ENCODE data around the gene UBA6. TPM values are rescaled to one million over a fixed set of nuclear protein-coding genes. Genes with fewer than 3 reads are reported as not detected.

Gene UBA6
- total and polyA plus RNA-seq, 9 of the 15 experiments (the other 6 are each of a cell fraction or from before 2014, with no cell fraction given): 22.9 to 139 (median 94.6) TPM

- no peak for TF ChIP-seq TCF15 (CRISPR knock-in tag; IDR thresholded peaks at IDR 0.05)
- TF ChIP-seq ZBTB5 (IDR thresholded peaks at IDR 0.05): 0 out of 2 replicates have a peak, but pooled peaks have one; percentile 19
- no peak for TF ChIP-seq HINFP (tag; conservative IDR thresholded peaks at IDR 0.05; ENCODE audit: low read depth)
- no peak for TF ChIP-seq MTA1 (IDR thresholded peaks at IDR 0.05; ENCODE audit: borderline replicate concordance)
- peak; percentile 56; the same call in 1 of the 2 replicates for TF ChIP-seq HLTF (IDR thresholded peaks at IDR 0.05)
- TF ChIP-seq NCOA4 (IDR thresholded peaks at IDR 0.05; ENCODE audit: partially characterized antibody): no peak
- TF ChIP-seq ZBTB8A (IDR thresholded peaks at IDR 0.05; ENCODE audit: partially characterized antibody): no peak
These were observed 130.4 kb downstream of the UBA6 start (continued) for GRCh38 chr4:67570537-67570936.

GRCh38 chr4:67568820-67569219, 132.1 kb downstream of the UBA6 start:
- Histone ChIP-seq H3K9me1 (ENCODE audit: control insufficient read depth, insufficient read depth, low read length) (no peaks in the 10 kb centered on the region), H3K9me3 (replicated peaks; ENCODE audit: control insufficient read depth, insufficient read depth, low read depth, low read length) (no peaks in the 10 kb centered on the region), H3K79me2 (ENCODE audit: control insufficient read depth, insufficient read depth, low read length) (no peaks in the 10 kb centered on the region), H3K27ac (ENCODE audit: extremely low read depth, low read depth, low read length) (no peak overlapping the region), H4K20me1 (replicated peaks; ENCODE audit: control insufficient read depth, insufficient read depth, low read length) (no peaks in the 10 kb centered on the region), H3K27me3 (ENCODE audit: control insufficient read depth in 2 of 2, insufficient read depth in 2 of 2, low read length in 2 of 2) (no peaks in the 10 kb centered on the region), H2AFZ (ENCODE audit: low read depth, low read length) (no peak overlapping the region; the same call in 1 of the 2 replicates), H3K4me3 (no peak overlapping the region), H3K9ac (ENCODE audit: insufficient read depth in 1 of 2, low read depth in 2 of 2, low read length in 2 of 2) (no peak overlapping the region), H3K36me3 (ENCODE audit: control insufficient read depth, insufficient read depth, low read length) (no peaks in the 10 kb centered on the region), H3K4me2 (ENCODE audit: insufficient read depth, low read length) (no peak overlapping the region), H3K4me1 (replicated peaks in 1 of 2; ENCODE audit: control insufficient read depth in 2 of 2, insufficient read depth in 2 of 2, low read length in 2 of 2) (peaks cover 0 to 25% of the 10 kb centered on the region in 2 experiments; a peak in 3 of 5 replicates)
- 66% methylated on average over 2 of the region's 2 CpGs for WGBS (ENCODE audit: insufficient coverage, low coverage, missing lambda C conversion rate)
- CTCF ChIA-PET (ENCODE audit: low intra/inter-chr PET ratio): no interaction called here
- FAIRE-seq (no peak), ATAC-seq (no peak), DNase-seq (ENCODE audit: extremely low read depth in 1 of 4, low spot score in 3 of 4) (no peak)
- BruUV-seq (replicated peaks): no TSS peak
- in situ Hi-C loops (cut with MboI): no loop called here
- intact Hi-C loops (cut with micrococcal nuclease): no loop called here
- POLR2A ChIA-PET: no interaction called here
- TF ChIP-seq ATF3 (IDR thresholded peaks at IDR 0.05) (peak; percentile 94), ATF3 (CRISPR knock-in tag; conservative IDR thresholded peaks at IDR 0.05) (no peak), POLR2H (tag; IDR thresholded peaks at IDR 0.05; ENCODE audit: low read depth) (0 out of 2 replicates have a peak, but pooled peaks have one; percentile 26), ARID1B (IDR thresholded peaks at IDR 0.05) (0 out of 2 replicates have a peak, but pooled peaks have one; percentile 10), ERF (CRISPR knock-in tag; IDR thresholded peaks at IDR 0.05) (no peak), POLR2AphosphoS2 (IDR thresholded peaks at IDR 0.05; ENCODE audit: low read length) (no peak), JUN (IDR thresholded peaks at IDR 0.05; ENCODE audit: borderline replicate concordance, low read depth, low read length) (0 out of 2 replicates have a peak, but pooled peaks have one; percentile 28), JUN (CRISPR knock-in tag; IDR thresholded peaks at IDR 0.05; ENCODE audit: borderline replicate concordance) (no peak), CEBPG (CRISPR knock-in tag; IDR thresholded peaks at IDR 0.05) (peak; percentile 62), CEBPG (tag; conservative IDR thresholded peaks at IDR 0.05 in 1 of 2, IDR thresholded peaks at IDR 0.05 in 1 of 2) (peak; percentile 27 to 94; a peak in 3 of 4 replicates), DPF2 (IDR thresholded peaks at IDR 0.05) (peak; percentile 27; the same call in 1 of the 2 replicates), SMARCA4 (IDR thresholded peaks at IDR 0.05) (peak; percentile 37; the same call in 1 of the 2 replicates)

Data from K562 (cell line).